ENCODE data around the gene PRMT7.

Gene PRMT7

DNA sequence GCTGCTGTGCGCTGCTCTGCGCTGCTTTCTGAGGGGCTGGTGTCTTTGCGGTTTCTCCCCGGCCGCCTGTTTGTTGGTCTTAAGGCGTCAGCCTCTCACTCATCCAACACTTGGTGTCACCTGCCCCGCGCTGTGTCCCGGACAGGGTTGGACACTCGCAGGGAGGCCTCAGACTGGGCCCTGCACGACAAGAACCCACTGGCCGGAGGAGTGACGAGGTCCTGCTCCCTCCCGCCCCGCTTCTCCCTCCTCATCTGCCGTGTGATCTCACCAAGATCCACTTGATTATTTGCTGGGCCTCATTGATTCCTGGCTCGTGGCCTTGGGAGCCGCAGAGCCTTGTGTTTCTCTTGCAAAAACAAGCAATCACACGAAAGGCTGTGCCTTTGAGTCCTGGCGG, 56.6 kb downstream of the PRMT7 start:
- peaks cover 76% of the 10 kb centered on the region for H3K4me1 ChIP-seq (ENCODE audit: insufficient read depth, low read length, poor library complexity, severe bottlenecking)

DNA sequence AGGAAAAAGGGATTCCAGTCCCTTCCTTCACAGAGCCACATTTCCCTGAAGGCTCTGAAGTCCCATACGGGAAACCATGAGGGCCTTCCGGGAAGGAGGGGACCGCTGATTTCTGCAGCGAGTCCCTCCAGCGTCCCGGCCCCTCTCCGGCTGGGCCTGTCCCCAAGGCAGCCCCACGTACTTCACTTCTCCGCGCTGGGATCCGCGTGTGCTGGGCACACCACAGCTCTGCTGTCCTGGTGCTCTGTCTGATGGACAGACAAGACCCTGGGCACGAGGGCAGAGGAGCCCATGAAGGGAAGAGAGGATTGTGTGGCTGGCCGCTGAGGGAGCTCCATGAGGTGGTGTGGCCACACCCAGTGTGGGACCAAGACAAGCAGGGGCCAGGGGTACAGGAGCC, 57.1 kb downstream of the PRMT7 start:
- no peak overlapping the region for H2AFZ ChIP-seq (ENCODE audit: low read length)
- no peaks in the 10 kb centered on the region for H4K20me1 ChIP-seq (ENCODE audit: insufficient read depth, low read length, poor library complexity, severe bottlenecking)
- H3K9me3 ChIP-seq (ENCODE audit: insufficient read depth, low read depth, low read length), result no peaks in the 10 kb centered on the region
- H3K36me3 ChIP-seq (ENCODE audit: insufficient read depth, low read length), result no peaks in the 10 kb centered on the region
- H3K27me3 ChIP-seq (ENCODE audit: insufficient read depth, low read length, poor library complexity, severe bottlenecking), result no peaks in the 10 kb centered on the region
- H3K4me3 ChIP-seq (ENCODE audit: low read length, poor library complexity, severe bottlenecking), result no peak overlapping the region
- H3F3A ChIP-seq (ENCODE audit: low read depth), result 0 out of 2 replicates have a peak, but pooled peaks cover 3% of the 10 kb centered on the region
- H3K9me2 ChIP-seq (replicated peaks; ENCODE audit: low read depth, low read length), result no peaks in the 10 kb centered on the region
- TF ChIP-seq CTCF (conservative IDR thresholded peaks at IDR 0.05; ENCODE audit: low read length) (no peak), EZH2phosphoT487 (IDR thresholded peaks at IDR 0.05; ENCODE audit: borderline replicate concordance) (no peak)
- H3K79me2 ChIP-seq (ENCODE audit: insufficient read depth, low read length), result no peaks in the 10 kb centered on the region
- peak overlapping the region; percentile 40 for H3K9ac ChIP-seq (ENCODE audit: low read depth, low read length, poor library complexity, severe bottlenecking)
- H3K4me1 ChIP-seq (ENCODE audit: insufficient read depth, low read length, poor library complexity, severe bottlenecking), result peaks cover 71% of the 10 kb centered on the region
- no peak overlapping the region for H3K4me2 ChIP-seq (ENCODE audit: low read depth, low read length, poor library complexity, severe bottlenecking)

More for the DNA sequence above, 56.6 kb downstream of the PRMT7 start:
- Histone ChIP-seq H3K4me2 (ENCODE audit: low read depth, low read length, poor library complexity, severe bottlenecking) (no peak overlapping the region), H4K20me1 (ENCODE audit: insufficient read depth, low read length, poor library complexity, severe bottlenecking) (no peaks in the 10 kb centered on the region), H2AFZ (ENCODE audit: low read length) (no peak overlapping the region), H3K4me3 (ENCODE audit: low read length, poor library complexity, severe bottlenecking) (no peak overlapping the region), H3F3A (ENCODE audit: low read depth) (0 out of 2 replicates have a peak, but pooled peaks cover 3% of the 10 kb centered on the region), H3K9me3 (ENCODE audit: insufficient read depth, low read depth, low read length) (no peaks in the 10 kb centered on the region), H3K36me3 (ENCODE audit: insufficient read depth, low read length) (no peaks in the 10 kb centered on the region), H3K9ac (ENCODE audit: low read depth, low read length, poor library complexity, severe bottlenecking) (peak overlapping the region; percentile 40), H3K27me3 (ENCODE audit: insufficient read depth, low read length, poor library complexity, severe bottlenecking) (no peaks in the 10 kb centered on the region), H3K79me2 (ENCODE audit: insufficient read depth, low read length) (no peaks in the 10 kb centered on the region), H3K9me2 (replicated peaks; ENCODE audit: low read depth, low read length) (no peaks in the 10 kb centered on the region)
- TF ChIP-seq CTCF (conservative IDR thresholded peaks at IDR 0.05; ENCODE audit: low read length), result no peak
- no peak for TF ChIP-seq EZH2phosphoT487 (IDR thresholded peaks at IDR 0.05; ENCODE audit: borderline replicate concordance)

DNA sequence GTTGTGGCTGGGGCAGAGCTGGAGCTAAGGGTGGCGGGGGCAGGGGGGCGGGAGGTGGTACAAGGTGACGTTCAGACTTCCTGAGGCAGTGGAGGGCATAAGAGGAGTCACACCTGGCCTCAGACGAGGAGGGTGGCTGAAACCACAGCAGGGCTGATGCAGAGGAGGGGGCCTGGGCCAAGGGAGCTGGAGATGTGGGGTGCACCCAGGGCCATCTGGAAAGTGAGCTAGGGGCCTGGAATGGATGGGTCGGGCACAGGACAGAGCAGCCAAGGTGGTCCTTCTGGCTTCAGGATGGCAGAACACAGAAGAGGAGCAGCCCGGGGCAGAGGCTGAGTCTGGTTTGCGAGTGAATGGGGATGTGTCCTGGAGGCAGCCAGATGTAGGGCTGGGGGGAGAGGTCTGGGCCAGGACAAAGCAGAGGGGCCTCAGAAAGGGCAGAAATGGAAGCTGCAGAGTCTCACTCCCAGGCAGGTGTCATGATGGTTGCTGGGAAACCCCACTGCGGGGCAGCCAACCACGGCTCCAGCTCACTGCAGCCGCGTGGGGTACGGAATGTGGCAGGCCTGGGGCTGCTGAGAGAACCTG, 57.6 kb downstream of the PRMT7 start:
- Histone ChIP-seq H3F3A (ENCODE audit: low read depth) (0 out of 2 replicates have a peak, but pooled peaks cover 3% of the 10 kb centered on the region), H3K4me2 (ENCODE audit: low read depth, low read length, poor library complexity, severe bottlenecking) (peak overlapping the region; percentile 78), H4K20me1 (ENCODE audit: insufficient read depth, low read length, poor library complexity, severe bottlenecking) (no peaks in the 10 kb centered on the region), H3K9me2 (replicated peaks; ENCODE audit: low read depth, low read length) (no peaks in the 10 kb centered on the region), H3K36me3 (ENCODE audit: insufficient read depth, low read length) (no peaks in the 10 kb centered on the region), H2AFZ (ENCODE audit: low read length) (no peak overlapping the region), H3K4me1 (ENCODE audit: insufficient read depth, low read length, poor library complexity, severe bottlenecking) (peaks cover 67% of the 10 kb centered on the region), H3K27me3 (ENCODE audit: insufficient read depth, low read length, poor library complexity, severe bottlenecking) (no peaks in the 10 kb centered on the region), H3K9ac (ENCODE audit: low read depth, low read length, poor library complexity, severe bottlenecking) (peak overlapping the region; percentile 60), H3K79me2 (ENCODE audit: insufficient read depth, low read length) (no peaks in the 10 kb centered on the region), H3K9me3 (ENCODE audit: insufficient read depth, low read depth, low read length) (no peaks in the 10 kb centered on the region), H3K4me3 (ENCODE audit: low read length, poor library complexity, severe bottlenecking) (peak overlapping the region; percentile 8)
- TF ChIP-seq EZH2phosphoT487 (IDR thresholded peaks at IDR 0.05; ENCODE audit: borderline replicate concordance) (no peak), CTCF (conservative IDR thresholded peaks at IDR 0.05; ENCODE audit: low read length) (no peak)
